H9 (cell line): ENCODE results near the gene MIPEP. TPM values are rescaled to one million over a fixed set of nuclear protein-coding genes. Genes with fewer than 3 reads are reported as not detected.

Source experiments
- DNase-seq: peaks from one replicate; pipeline ENCODE4 v3.0.0-alpha.2; 2017
- H2AFZ ChIP-seq: one replicate; pipeline ENCODE4 v1.6.1; 2013; ENCODE audit warnings: mild to moderate bottlenecking, low read length, control low read depth, moderate library complexity
- H2AK5ac ChIP-seq: 2 replicates; pipeline ENCODE4 v1.6.1; 2013; ENCODE audit warnings: low read length, control low read depth, mixed read lengths; ENCODE audit not compliant: insufficient read length
- H2BK120ac ChIP-seq: one replicate; pipeline ENCODE4 v1.6.1; 2013; ENCODE audit warnings: low read depth, mild to moderate bottlenecking, low read length, control low read depth, inconsistent platforms; ENCODE audit not compliant: poor library complexity, severe bottlenecking
- H2BK12ac ChIP-seq: 2 replicates; pipeline ENCODE4 v1.6.1; 2013; ENCODE audit warnings: low read length, control low read depth, mixed read lengths, low read depth; ENCODE audit not compliant: insufficient read length
- H2BK15ac ChIP-seq: 2 replicates; pipeline ENCODE4 v1.6.1; 2013; ENCODE audit warnings: low read depth, low read length, control low read depth
- H2BK20ac ChIP-seq: one replicate; pipeline ENCODE4 v1.6.1; 2013; ENCODE audit warnings: low read depth, mild to moderate bottlenecking, low read length, control low read depth, inconsistent platforms; ENCODE audit not compliant: poor library complexity, severe bottlenecking
- H2BK5ac ChIP-seq: 2 replicates; pipeline ENCODE4 v1.6.1; 2013; ENCODE audit warnings: low read length, control low read depth, mixed read lengths; ENCODE audit not compliant: insufficient read length
- H3K14ac ChIP-seq: 2 replicates; pipeline ENCODE4 v1.6.1; 2013; ENCODE audit warnings: low read length, control low read depth; ENCODE audit not compliant: insufficient read depth
- H3K18ac ChIP-seq: 2 replicates; pipeline ENCODE4 v1.6.1; 2013; ENCODE audit warnings: low read depth, mild to moderate bottlenecking, mixed read lengths, low read length, control low read depth; ENCODE audit not compliant: insufficient read length
- H3K23ac ChIP-seq: 2 replicates; pipeline ENCODE4 v1.6.1; 2013; ENCODE audit warnings: low read length, control low read depth, mixed read lengths, low read depth; ENCODE audit not compliant: insufficient read length
- H3K23me2 ChIP-seq: 2 replicates; pipeline ENCODE4 v1.6.1; 2013; ENCODE audit warnings: low read depth, mild to moderate bottlenecking, mixed read lengths, low read length, control low read depth; ENCODE audit not compliant: insufficient read length, poor library complexity, severe bottlenecking
- H3K27ac ChIP-seq: 2 replicates; pipeline ENCODE4 v1.5.1; 2013; ENCODE audit warnings: low read length, control low read depth, mixed read lengths, low read depth; ENCODE audit not compliant: insufficient read length
- H3K27me3 ChIP-seq: 2 replicates; pipeline ENCODE4 v1.6.1; 2013; ENCODE audit warnings: low read length, control low read depth, inconsistent platforms; ENCODE audit not compliant: insufficient read depth
- H3K4ac ChIP-seq: 2 replicates; pipeline ENCODE4 v1.6.1; 2013; ENCODE audit warnings: low read depth, mild to moderate bottlenecking, control low read depth, inconsistent platforms, low read length, moderate library complexity
- H3K4me1 ChIP-seq: 2 replicates; pipeline ENCODE4 v1.6.1; 2013; ENCODE audit warnings: low read length, control low read depth, inconsistent platforms; ENCODE audit not compliant: insufficient read depth
- H3K4me2 ChIP-seq: 2 replicates; pipeline ENCODE4 v1.6.1; 2013; ENCODE audit warnings: low read length, control low read depth, mixed read lengths; ENCODE audit not compliant: insufficient read length, insufficient read depth
- H3K56ac ChIP-seq: 2 replicates; pipeline ENCODE4 v1.6.1; 2013; ENCODE audit warnings: low read depth, mild to moderate bottlenecking, mixed read lengths, low read length, control low read depth; ENCODE audit not compliant: insufficient read length
- H3K79me1 ChIP-seq: 2 replicates; pipeline ENCODE4 v1.6.1; 2013; ENCODE audit warnings: low read depth, mild to moderate bottlenecking, moderate library complexity, low read length, control low read depth, inconsistent platforms; ENCODE audit not compliant: insufficient read depth, poor library complexity, severe bottlenecking
- H3K79me2 ChIP-seq: 2 replicates; pipeline ENCODE4 v1.6.1; 2013; ENCODE audit warnings: low read length, control low read depth, inconsistent platforms; ENCODE audit not compliant: insufficient read depth
- H3K9ac ChIP-seq: 2 replicates; pipeline ENCODE4 v1.6.1; 2013; ENCODE audit warnings: low read length, control low read depth, mixed read lengths; ENCODE audit not compliant: insufficient read length; ENCODE audit errors: extremely low read depth
- H3K9me3 ChIP-seq: one replicate; pipeline ENCODE4 v1.6.1; 2013; ENCODE audit warnings: low read depth, low read length, inconsistent platforms; ENCODE audit not compliant: control insufficient read depth
- H3T11ph ChIP-seq: one replicate; pipeline ENCODE4 v1.6.1; 2013; ENCODE audit warnings: mild to moderate bottlenecking, low read length, control low read depth, inconsistent platforms
- H4K20me1 ChIP-seq: one replicate; pipeline ENCODE4 v1.6.1; 2013; ENCODE audit not compliant: control insufficient read depth, insufficient read length, insufficient read depth
- H4K5ac ChIP-seq: 2 replicates; pipeline ENCODE4 v1.6.1; 2013; ENCODE audit warnings: low read depth, mild to moderate bottlenecking, mixed read lengths, low read length, control low read depth; ENCODE audit not compliant: insufficient read length
- H4K8ac ChIP-seq: replicated peaks from 2 replicates; pipeline ENCODE4 v1.6.1; 2013; ENCODE audit warnings: low read length, control low read depth, mixed read lengths, low read depth; ENCODE audit not compliant: insufficient read length
- H4K91ac ChIP-seq: 2 replicates; pipeline ENCODE4 v1.6.1; 2013; ENCODE audit warnings: low read depth, mild to moderate bottlenecking, moderate library complexity, mixed read lengths, low read length, control low read depth; ENCODE audit not compliant: insufficient read length
- H3K27ac Mint-ChIP-seq, 3 experiments: 2 replicates in 2 of 3; 3 replicates in 1 of 3; pipeline ENCODE4 v1.8.0; 2020 to 2021; ENCODE audit warnings: mixed read lengths in 3 of 3, mild to moderate bottlenecking in 1 of 3, moderate library complexity in 1 of 3
- H3K27me3 Mint-ChIP-seq: 2 replicates; pipeline ENCODE4 v1.8.0; 2021; ENCODE audit warnings: low read depth, mild to moderate bottlenecking, moderate library complexity, mixed read lengths
- H3K36me3 Mint-ChIP-seq, 3 experiments: 2 replicates in 2 of 3; 3 replicates in 1 of 3; pipeline ENCODE4 v1.8.0; 2020 to 2021; ENCODE audit warnings: low read depth in 3 of 3, mixed read lengths in 3 of 3; ENCODE audit not compliant: insufficient read depth in 1 of 3
- H3K4me1 Mint-ChIP-seq, 2 experiments: 2 replicates each; pipeline ENCODE4 v1.8.0; 2020; ENCODE audit warnings: mixed read lengths in 2 of 2
- H3K4me3 Mint-ChIP-seq, 2 experiments: 2 replicates in 1 of 2; 3 replicates in 1 of 2; pipeline ENCODE4 v1.8.0; 2020 to 2021; ENCODE audit warnings: mild to moderate bottlenecking in 2 of 2, mixed read lengths in 2 of 2, moderate library complexity in 1 of 2
- H3K9me3 Mint-ChIP-seq, 2 experiments: 2 replicates in 1 of 2; 3 replicates in 1 of 2; pipeline ENCODE4 v1.8.0; 2020; ENCODE audit warnings: mild to moderate bottlenecking in 2 of 2, mixed read lengths in 2 of 2, moderate library complexity in 1 of 2
- CTCF ChIP-seq: fragments of 200-600 bp; sonication (generic); conservative IDR thresholded peaks from 3 replicates; pipeline ENCODE4 v1.8.0; 2021; ENCODE audit warnings: antibody characterized with exemption, mild to moderate bottlenecking
- WGBS: extraction: QIAGEN DNeasy Blood & Tissue Kit; methylation state at CpG from one replicate; pipeline ENCODE4 v1.1.7; 2013; ENCODE audit warnings: missing lambda C conversion rate, low lambda C conversion rate, mixed read lengths; ENCODE audit not compliant: insufficient read length; ENCODE audit errors: extremely low coverage; 5-methylcytosine and 5-hydroxymethylcytosine counted together
- total RNA-seq: library from RNA; stranded (reverse); gene quantifications from 2 replicates; pipeline ENCODE4 v1.2.1, GENCODE V29; 2021

MIPEP gene
- total RNA-seq, 1 experiment from 2014 or later = 18.5 TPM

GRCh38 chr13:23918208-23918607 is 29.0 kb upstream of the MIPEP start:
- no peak overlapping the region for H2BK5ac ChIP-seq
- no peak overlapping the region for H3K18ac ChIP-seq
- H3K27me3 Mint-ChIP-seq = no peaks in the 10 kb centered on the region
- no peak overlapping the region for H3K4me2 ChIP-seq
- H3K4ac ChIP-seq = no peak overlapping the region
- no peak overlapping the region for H2AFZ ChIP-seq
- H4K8ac ChIP-seq = no peak overlapping the region
- no peak for TF ChIP-seq CTCF
- H3K27ac ChIP-seq = no peak overlapping the region
- no peaks in the 10 kb centered on the region for H3K79me1 ChIP-seq
- H3K4me1 ChIP-seq = peaks cover 3% of the 10 kb centered on the region; the same call in 1 of the 2 replicates
- no peak overlapping the region for H3K23ac ChIP-seq
- no CpG with 5 or more reads among the region's 2 CpGs for WGBS
- no peak overlapping the region for H3K4me3 Mint-ChIP-seq
- H2BK20ac ChIP-seq = no peak overlapping the region
- H2BK120ac ChIP-seq = no peak overlapping the region
- no peak overlapping the region for H4K5ac ChIP-seq
- H3T11ph ChIP-seq = no peak overlapping the region
- H4K20me1 ChIP-seq = no peaks in the 10 kb centered on the region
- H4K91ac ChIP-seq = no peak overlapping the region
- H3K56ac ChIP-seq = no peak overlapping the region
- DNase-seq = no peak
- no peaks in the 10 kb centered on the region for H3K23me2 ChIP-seq
- no peak overlapping the region for H3K27ac Mint-ChIP-seq
- H2BK15ac ChIP-seq = no peak overlapping the region
- no peak overlapping the region for H3K14ac ChIP-seq
- peaks cover 16 to 17% of the 10 kb centered on the region in 2 experiments for H3K4me1 Mint-ChIP-seq
- H3K27me3 ChIP-seq = no peaks in the 10 kb centered on the region
- no peaks in the 10 kb centered on the region for H3K9me3 ChIP-seq
- no peak overlapping the region for H2BK12ac ChIP-seq
- no peaks in the 10 kb centered on the region for H3K79me2 ChIP-seq
- H3K9ac ChIP-seq = no peak overlapping the region
- peaks cover 0 to 4% (median 0%) of the 10 kb centered on the region in 3 experiments; a peak in 2 of 7 replicates for H3K36me3 Mint-ChIP-seq
- H2AK5ac ChIP-seq = no peak overlapping the region
- H3K9me3 Mint-ChIP-seq = peaks cover 0 to 2% of the 10 kb centered on the region in 2 experiments; a peak in 2 of 5 replicates
